Loucy (cell line): ENCODE data around the gene TM4SF1.

Experiments used
- EZH2phosphoT487 ChIP-seq: fragments of 200-600 bp; IDR thresholded peaks from 2 replicates; pipeline ENCODE4 v1.6.1; 2018; ENCODE audit warnings: antibody characterized with exemption, mild to moderate bottlenecking, moderate library complexity, borderline replicate concordance
- TF ChIP-seq, protein P1 (sequence below): fragments of 200-600 bp; sonication (generic); conservative IDR thresholded peaks from 2 replicates; pipeline ENCODE4 v1.5.1; 2014; ENCODE audit warnings: mild to moderate bottlenecking, antibody characterized with exemption, low read length

DNA sequence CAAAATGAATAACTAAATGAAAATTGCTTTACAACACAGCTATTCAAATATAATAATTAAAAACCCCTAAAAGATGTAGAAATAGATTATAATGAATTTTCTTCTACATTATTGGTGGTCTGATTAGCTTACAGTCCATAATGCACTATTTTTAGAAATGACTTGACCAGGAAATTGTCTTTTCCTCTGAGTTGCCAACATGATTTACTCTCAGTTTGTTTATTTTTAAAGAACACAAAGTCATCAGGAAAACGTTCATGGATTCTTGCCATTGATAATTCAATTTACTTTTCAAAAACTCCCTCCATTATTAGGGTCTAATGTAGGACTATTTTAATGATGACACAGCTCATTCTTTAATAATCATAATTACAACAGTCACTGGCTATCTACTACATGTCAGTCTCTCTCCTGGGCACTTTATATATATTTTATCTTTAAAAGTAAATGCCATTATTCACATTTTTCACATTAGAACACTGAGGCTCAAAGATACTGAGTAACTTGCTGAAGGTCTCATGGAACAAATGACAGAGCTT is 45.2 kb downstream of the TM4SF1 start:
- TF ChIP-seq, protein P1, sequence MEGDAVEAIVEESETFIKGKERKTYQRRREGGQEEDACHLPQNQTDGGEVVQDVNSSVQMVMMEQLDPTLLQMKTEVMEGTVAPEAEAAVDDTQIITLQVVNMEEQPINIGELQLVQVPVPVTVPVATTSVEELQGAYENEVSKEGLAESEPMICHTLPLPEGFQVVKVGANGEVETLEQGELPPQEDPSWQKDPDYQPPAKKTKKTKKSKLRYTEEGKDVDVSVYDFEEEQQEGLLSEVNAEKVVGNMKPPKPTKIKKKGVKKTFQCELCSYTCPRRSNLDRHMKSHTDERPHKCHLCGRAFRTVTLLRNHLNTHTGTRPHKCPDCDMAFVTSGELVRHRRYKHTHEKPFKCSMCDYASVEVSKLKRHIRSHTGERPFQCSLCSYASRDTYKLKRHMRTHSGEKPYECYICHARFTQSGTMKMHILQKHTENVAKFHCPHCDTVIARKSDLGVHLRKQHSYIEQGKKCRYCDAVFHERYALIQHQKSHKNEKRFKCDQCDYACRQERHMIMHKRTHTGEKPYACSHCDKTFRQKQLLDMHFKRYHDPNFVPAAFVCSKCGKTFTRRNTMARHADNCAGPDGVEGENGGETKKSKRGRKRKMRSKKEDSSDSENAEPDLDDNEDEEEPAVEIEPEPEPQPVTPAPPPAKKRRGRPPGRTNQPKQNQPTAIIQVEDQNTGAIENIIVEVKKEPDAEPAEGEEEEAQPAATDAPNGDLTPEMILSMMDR, result no peak
- no peak for TF ChIP-seq EZH2phosphoT487
